ENCODE data around the gene CCDC106. TPM values are rescaled to one million over a fixed set of nuclear protein-coding genes. Genes with fewer than 3 reads are reported as not detected.
A peak's percentile ranks its signal among the peaks of the same experiment; 100 is the strongest.

The CCDC106 gene
- total RNA-seq, 1 experiment from 2014 or later: 47.8 TPM

GRCh38 chr19:55606817-55607216, 41.2 kb upstream of the CCDC106 start:
- Histone ChIP-seq H3K4me1 (ENCODE audit: control insufficient read depth, insufficient read depth, low read length) (peaks cover 11% of the 10 kb centered on the region), H3K27ac (ENCODE audit: low read length) (peak overlapping the region; percentile 93), H3K4me3 (ENCODE audit: low read depth in 2 of 2, low read length in 2 of 2) (peak overlapping the region; percentile 74 to 88), H3K36me3 (ENCODE audit: control insufficient read depth, insufficient read depth, low read length) (no peaks in the 10 kb centered on the region), H3K27me3 (ENCODE audit: control insufficient read depth, insufficient read depth, low read length) (no peaks in the 10 kb centered on the region), H3K9me3 (ENCODE audit: control insufficient read depth, insufficient read depth, low read depth, low read length) (no peaks in the 10 kb centered on the region)
- TF ChIP-seq SIN3A (IDR thresholded peaks at IDR 0.05; ENCODE audit: borderline replicate concordance, insufficient read depth, low read depth, low read length): no peak
- no peak for TF ChIP-seq POLR2AphosphoS5 (IDR thresholded peaks at IDR 0.05; ENCODE audit: low read depth, low read length)
- TF ChIP-seq, protein P1, sequence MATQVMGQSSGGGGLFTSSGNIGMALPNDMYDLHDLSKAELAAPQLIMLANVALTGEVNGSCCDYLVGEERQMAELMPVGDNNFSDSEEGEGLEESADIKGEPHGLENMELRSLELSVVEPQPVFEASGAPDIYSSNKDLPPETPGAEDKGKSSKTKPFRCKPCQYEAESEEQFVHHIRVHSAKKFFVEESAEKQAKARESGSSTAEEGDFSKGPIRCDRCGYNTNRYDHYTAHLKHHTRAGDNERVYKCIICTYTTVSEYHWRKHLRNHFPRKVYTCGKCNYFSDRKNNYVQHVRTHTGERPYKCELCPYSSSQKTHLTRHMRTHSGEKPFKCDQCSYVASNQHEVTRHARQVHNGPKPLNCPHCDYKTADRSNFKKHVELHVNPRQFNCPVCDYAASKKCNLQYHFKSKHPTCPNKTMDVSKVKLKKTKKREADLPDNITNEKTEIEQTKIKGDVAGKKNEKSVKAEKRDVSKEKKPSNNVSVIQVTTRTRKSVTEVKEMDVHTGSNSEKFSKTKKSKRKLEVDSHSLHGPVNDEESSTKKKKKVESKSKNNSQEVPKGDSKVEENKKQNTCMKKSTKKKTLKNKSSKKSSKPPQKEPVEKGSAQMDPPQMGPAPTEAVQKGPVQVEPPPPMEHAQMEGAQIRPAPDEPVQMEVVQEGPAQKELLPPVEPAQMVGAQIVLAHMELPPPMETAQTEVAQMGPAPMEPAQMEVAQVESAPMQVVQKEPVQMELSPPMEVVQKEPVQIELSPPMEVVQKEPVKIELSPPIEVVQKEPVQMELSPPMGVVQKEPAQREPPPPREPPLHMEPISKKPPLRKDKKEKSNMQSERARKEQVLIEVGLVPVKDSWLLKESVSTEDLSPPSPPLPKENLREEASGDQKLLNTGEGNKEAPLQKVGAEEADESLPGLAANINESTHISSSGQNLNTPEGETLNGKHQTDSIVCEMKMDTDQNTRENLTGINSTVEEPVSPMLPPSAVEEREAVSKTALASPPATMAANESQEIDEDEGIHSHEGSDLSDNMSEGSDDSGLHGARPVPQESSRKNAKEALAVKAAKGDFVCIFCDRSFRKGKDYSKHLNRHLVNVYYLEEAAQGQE (IDR thresholded peaks at IDR 0.05; ENCODE audit: insufficient read depth in 1 of 2, low read depth in 2 of 2, low read length in 1 of 2): no peak
- no peak for TF ChIP-seq TCF7L2 (IDR thresholded peaks at IDR 0.05; ENCODE audit: low read depth, low read length)
- no peak for TF ChIP-seq CTCF (IDR thresholded peaks at IDR 0.05)
- no TSS peak for BruUV-seq (replicated peaks)
- ChIA-PET CTCF (interaction anchor here (0.9 to 1.6 kb wide), 4 partner anchors 18 to 90 kb away, joined by 3 to 10 read pairs (median 6); no protein-coding TSS in a partner anchor), POLR2A (no interaction called here)
- no peak for ATAC-seq
- in situ Hi-C loops (cut with HindIII; ENCODE audit: low pct_unique_long_range_greater_than_20kb, low sequenced_read_pairs): no loop called here
- intact Hi-C loops (cut with micrococcal nuclease; ENCODE audit: unreplicated experiment): loop anchor here (2.0 kb wide), 1 partner anchor 90 kb away; no protein-coding TSS in a partner anchor
- DNase-seq (ENCODE audit: low read depth, low spot score): no peak

DNA sequence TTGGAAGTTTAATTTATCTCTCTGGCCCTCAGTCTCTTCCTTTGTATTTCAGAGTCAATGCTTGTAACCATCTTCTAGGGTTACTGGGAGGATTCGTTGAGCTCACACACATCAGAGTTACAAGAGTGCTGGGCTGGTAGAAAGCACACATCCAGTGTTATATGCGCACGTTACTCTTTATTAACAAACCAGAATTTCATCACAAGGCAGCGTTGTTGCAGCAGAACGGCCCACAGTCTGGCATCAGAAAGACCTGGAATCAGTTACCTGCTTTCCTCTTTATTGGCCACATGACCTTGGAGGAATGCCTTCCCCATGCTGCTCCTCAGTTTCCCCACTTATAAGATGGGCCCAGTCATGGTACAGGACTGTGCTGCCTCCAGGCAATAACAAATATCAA, 38.7 kb upstream of the CCDC106 start:
- intact Hi-C loops (cut with micrococcal nuclease; ENCODE audit: unreplicated experiment): no loop called here
- ChIA-PET CTCF (interaction anchor here (0.6 kb wide), 1 partner anchor 133 kb away, joined by 3 read pairs; the partner anchor contains the start of gene ZNF628), POLR2A (interaction anchor here (0.7 kb wide), 1 partner anchor 200 kb away, joined by 4 read pairs; no protein-coding TSS in a partner anchor)
- no peak for DNase-seq (ENCODE audit: low read depth, low spot score)
- TF ChIP-seq POLR2AphosphoS5 (IDR thresholded peaks at IDR 0.05; ENCODE audit: low read depth, low read length): no peak
- TF ChIP-seq, protein P1 (IDR thresholded peaks at IDR 0.05; ENCODE audit: insufficient read depth in 1 of 2, low read depth in 2 of 2, low read length in 1 of 2): no peak
- no peak for TF ChIP-seq SIN3A (IDR thresholded peaks at IDR 0.05; ENCODE audit: borderline replicate concordance, insufficient read depth, low read depth, low read length)
- no peak for TF ChIP-seq TCF7L2 (IDR thresholded peaks at IDR 0.05; ENCODE audit: low read depth, low read length)
- no peak for TF ChIP-seq CTCF (IDR thresholded peaks at IDR 0.05)
- Histone ChIP-seq H3K27me3 (ENCODE audit: control insufficient read depth, insufficient read depth, low read length) (no peaks in the 10 kb centered on the region), H3K36me3 (ENCODE audit: control insufficient read depth, insufficient read depth, low read length) (no peaks in the 10 kb centered on the region), H3K4me1 (ENCODE audit: control insufficient read depth, insufficient read depth, low read length) (peaks cover 7% of the 10 kb centered on the region), H3K9me3 (ENCODE audit: control insufficient read depth, insufficient read depth, low read depth, low read length) (no peaks in the 10 kb centered on the region), H3K4me3 (ENCODE audit: low read depth in 2 of 2, low read length in 2 of 2) (no peak overlapping the region), H3K27ac (ENCODE audit: low read length) (no peak overlapping the region)
- BruUV-seq (replicated peaks): no TSS peak
- no peak for ATAC-seq
- in situ Hi-C loops (cut with HindIII; ENCODE audit: low pct_unique_long_range_greater_than_20kb, low sequenced_read_pairs): no loop called here
